ENCODE measurements around the gene TST.

GRCh38 chr22:37028692-37029674 lies 9.7 kb upstream of the TST start:
- TF ChIP-seq POLR2A (IDR thresholded peaks at IDR 0.05; ENCODE audit: control extremely low read depth in 1 of 2, low read depth in 2 of 2, low read length in 2 of 2) (no peak), CTCF (IDR thresholded peaks at IDR 0.05; ENCODE audit: control extremely low read depth in 1 of 3, insufficient read depth in 1 of 3, low read depth in 1 of 3, low read length in 3 of 3) (no peak), TAF1 (IDR thresholded peaks at IDR 0.05; ENCODE audit: low read depth, low read length) (no peak), MAX (IDR thresholded peaks at IDR 0.05) (no peak)

All from H1 (cell line).